ENCODE measurements around the gene FAM222A.

DNA sequence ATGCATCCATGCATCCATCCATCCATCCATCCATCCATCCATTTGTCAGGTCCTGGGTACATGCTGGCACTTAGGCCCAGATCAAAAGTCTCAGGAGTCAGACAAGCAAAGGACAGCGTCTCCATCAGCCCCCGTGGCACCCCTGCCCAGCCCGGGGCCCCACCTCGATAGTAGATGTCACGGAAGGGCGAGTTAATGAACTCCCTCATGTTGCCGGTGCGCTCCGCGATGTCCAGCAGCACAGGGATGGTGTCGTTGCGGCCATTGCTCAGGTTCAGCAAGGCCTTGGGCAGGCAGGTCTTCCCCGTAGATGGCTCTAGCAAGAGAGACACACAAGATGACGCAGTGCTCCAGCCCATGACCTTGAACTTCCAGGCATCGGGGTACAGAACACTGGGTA, 89.2 kb downstream of the FAM222A start:
- TF ChIP-seq, protein P1, sequence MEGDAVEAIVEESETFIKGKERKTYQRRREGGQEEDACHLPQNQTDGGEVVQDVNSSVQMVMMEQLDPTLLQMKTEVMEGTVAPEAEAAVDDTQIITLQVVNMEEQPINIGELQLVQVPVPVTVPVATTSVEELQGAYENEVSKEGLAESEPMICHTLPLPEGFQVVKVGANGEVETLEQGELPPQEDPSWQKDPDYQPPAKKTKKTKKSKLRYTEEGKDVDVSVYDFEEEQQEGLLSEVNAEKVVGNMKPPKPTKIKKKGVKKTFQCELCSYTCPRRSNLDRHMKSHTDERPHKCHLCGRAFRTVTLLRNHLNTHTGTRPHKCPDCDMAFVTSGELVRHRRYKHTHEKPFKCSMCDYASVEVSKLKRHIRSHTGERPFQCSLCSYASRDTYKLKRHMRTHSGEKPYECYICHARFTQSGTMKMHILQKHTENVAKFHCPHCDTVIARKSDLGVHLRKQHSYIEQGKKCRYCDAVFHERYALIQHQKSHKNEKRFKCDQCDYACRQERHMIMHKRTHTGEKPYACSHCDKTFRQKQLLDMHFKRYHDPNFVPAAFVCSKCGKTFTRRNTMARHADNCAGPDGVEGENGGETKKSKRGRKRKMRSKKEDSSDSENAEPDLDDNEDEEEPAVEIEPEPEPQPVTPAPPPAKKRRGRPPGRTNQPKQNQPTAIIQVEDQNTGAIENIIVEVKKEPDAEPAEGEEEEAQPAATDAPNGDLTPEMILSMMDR (IDR thresholded peaks at IDR 0.05): no peak
- TF ChIP-seq, protein P2, sequence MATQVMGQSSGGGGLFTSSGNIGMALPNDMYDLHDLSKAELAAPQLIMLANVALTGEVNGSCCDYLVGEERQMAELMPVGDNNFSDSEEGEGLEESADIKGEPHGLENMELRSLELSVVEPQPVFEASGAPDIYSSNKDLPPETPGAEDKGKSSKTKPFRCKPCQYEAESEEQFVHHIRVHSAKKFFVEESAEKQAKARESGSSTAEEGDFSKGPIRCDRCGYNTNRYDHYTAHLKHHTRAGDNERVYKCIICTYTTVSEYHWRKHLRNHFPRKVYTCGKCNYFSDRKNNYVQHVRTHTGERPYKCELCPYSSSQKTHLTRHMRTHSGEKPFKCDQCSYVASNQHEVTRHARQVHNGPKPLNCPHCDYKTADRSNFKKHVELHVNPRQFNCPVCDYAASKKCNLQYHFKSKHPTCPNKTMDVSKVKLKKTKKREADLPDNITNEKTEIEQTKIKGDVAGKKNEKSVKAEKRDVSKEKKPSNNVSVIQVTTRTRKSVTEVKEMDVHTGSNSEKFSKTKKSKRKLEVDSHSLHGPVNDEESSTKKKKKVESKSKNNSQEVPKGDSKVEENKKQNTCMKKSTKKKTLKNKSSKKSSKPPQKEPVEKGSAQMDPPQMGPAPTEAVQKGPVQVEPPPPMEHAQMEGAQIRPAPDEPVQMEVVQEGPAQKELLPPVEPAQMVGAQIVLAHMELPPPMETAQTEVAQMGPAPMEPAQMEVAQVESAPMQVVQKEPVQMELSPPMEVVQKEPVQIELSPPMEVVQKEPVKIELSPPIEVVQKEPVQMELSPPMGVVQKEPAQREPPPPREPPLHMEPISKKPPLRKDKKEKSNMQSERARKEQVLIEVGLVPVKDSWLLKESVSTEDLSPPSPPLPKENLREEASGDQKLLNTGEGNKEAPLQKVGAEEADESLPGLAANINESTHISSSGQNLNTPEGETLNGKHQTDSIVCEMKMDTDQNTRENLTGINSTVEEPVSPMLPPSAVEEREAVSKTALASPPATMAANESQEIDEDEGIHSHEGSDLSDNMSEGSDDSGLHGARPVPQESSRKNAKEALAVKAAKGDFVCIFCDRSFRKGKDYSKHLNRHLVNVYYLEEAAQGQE (IDR thresholded peaks at IDR 0.05; ENCODE audit: insufficient read depth in 1 of 2, low read depth in 2 of 2, low read length in 1 of 2): no peak
- TF ChIP-seq POLR2AphosphoS5 (IDR thresholded peaks at IDR 0.05; ENCODE audit: low read depth, low read length): no peak
- TF ChIP-seq SIN3A (IDR thresholded peaks at IDR 0.05; ENCODE audit: borderline replicate concordance, insufficient read depth, low read depth, low read length): no peak
- TF ChIP-seq TCF7L2 (IDR thresholded peaks at IDR 0.05; ENCODE audit: low read depth, low read length): no peak
